ENCODE results near the gene CSTF2T.
"Not testable (repeated sequence)": the region's sequence is repeated elsewhere in the genome, so short reads cannot be mapped to it uniquely, and the experiment has no call there.

CSTF2T gene

DNA sequence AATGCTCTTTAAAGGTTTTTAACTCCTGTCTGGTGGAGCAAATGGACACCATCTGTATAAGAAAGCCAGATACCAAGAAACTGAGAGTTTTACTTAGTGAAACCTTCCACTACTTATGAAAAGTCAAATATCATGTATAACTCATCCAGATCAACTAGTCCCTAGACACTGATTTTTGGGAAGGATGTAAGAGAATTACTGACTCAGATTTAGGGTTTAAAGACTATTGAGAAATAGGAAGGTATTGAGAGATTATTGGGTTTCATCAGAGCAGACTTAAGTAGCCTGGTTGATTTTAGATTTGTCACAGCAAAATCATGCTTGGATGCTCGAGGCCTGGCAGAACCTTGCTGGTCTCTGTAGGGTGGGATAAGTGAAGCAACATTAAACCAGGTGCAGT lies 3.1 kb downstream of the CSTF2T start:
- DNase-seq (ENCODE audit: low read depth): no peak

DNA sequence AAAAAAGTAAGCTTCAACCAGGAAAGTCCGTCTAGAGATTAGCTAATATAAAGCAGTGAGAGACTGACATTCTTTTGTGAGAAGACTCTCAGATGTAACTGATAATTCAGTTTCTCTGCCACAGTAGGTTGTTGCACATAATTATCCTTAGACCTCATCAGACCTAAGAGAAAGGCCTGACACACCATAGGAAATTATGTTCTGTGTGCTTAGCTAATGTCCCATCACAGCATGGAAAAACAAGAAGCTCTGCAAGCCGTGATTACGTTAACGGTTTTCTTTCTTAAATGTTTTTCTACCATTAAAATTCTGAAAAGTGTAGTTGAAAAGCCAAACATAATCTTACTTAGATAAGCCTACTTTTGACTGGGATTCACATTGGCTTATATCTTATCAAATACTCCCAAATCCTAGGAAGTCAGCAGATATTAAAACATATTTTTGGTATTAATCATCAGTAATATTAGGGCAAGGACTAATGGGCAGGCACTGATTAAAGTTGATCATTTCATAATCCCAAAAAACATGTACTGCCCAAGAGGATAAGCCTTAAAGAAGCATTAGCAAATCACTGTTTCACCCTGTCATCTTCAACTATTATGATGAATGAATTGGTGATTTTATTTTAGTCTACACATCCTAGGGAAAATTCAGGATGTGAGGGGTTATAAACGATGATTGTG lies 5.2 kb downstream of the CSTF2T start:
- no peak for DNase-seq (ENCODE audit: low read depth)

DNA sequence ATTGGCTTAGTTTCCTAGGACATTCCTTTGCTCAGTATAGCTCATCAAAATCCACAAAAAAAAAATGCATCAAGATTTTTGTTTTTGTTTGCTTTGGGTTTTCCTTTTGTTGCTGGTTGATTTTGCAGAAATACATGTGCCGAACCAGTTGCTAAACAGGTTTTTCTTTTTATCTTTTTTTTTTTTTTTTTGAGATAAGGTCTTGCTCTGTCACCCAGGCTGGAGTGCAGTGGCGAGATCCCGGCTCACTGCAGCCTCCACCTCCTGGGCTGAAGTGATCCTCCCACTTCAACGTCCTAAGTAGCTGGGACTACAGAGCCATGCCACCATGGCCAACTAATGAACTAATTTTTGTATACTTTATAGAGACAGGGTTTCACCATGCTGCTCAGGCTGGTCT lies 8.3 kb downstream of the CSTF2T start:
- no peak for DNase-seq (ENCODE audit: low read depth)

DNA sequence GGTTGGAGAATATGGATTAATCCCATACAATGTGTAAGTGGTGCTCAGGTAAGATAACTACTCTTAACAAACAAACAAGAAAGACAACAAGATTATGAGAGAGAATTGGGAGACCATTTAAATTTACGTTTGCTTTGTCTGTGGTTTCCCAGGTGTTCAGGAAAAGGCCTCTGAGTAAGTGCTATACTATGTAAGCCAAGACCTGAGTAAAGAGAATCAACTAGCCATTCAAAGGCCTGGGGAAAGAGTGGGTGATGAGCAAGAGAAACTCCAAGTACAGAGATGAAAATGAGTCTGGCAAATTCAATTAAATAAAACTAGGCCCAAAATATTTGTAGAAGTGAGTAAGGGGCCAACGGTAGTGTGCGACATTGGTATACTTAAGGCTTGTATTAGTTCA lies 9.9 kb downstream of the CSTF2T start:
- DNase-seq (ENCODE audit: low read depth): no peak

DNA sequence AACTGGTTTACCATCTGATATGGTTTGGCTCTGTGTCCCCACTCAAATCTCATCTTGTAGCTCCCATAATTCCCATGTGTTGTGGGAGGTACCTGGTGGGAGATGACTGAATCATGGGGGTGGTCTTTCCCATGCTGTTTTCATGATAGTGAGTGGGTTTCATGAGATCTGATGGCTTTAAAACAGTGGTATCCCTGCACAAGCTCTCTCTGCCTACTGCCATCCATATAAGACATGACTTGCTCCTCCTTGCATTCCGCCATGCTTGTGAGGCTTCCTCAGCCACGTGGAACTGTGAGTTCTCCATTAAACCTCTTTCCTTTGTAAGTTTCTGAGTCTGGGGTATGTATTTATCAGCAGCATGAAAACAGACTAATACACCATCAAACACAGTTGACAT lies 10.6 kb downstream of the CSTF2T start:
- DNase-seq (ENCODE audit: low read depth): not testable (repeated sequence)

GRCh38 chr10:51687296-51687695 lies 12.1 kb downstream of the CSTF2T start:
- DNase-seq (ENCODE audit: low read depth): no peak

DNA sequence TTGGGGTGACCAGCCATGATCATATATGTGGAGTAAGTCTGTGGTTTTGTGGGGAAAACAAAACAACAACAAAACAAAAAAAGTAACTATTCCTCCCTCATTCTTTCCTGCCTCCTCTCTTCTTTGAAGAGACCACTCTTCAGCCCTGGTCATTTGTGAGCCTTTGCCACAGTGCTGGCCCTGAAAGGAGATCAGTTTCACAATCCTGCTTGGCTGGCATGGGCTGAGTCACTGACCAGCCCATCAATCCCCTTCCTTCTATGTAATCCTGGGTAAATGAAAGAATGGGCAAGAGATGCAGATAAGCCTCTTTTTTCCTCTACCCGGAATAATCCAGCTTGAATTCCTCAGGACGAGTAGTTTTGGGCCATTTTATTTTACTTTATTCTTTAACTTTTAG lies 13.6 kb downstream of the CSTF2T start:
- DNase-seq (ENCODE audit: low read depth): no peak

DNA sequence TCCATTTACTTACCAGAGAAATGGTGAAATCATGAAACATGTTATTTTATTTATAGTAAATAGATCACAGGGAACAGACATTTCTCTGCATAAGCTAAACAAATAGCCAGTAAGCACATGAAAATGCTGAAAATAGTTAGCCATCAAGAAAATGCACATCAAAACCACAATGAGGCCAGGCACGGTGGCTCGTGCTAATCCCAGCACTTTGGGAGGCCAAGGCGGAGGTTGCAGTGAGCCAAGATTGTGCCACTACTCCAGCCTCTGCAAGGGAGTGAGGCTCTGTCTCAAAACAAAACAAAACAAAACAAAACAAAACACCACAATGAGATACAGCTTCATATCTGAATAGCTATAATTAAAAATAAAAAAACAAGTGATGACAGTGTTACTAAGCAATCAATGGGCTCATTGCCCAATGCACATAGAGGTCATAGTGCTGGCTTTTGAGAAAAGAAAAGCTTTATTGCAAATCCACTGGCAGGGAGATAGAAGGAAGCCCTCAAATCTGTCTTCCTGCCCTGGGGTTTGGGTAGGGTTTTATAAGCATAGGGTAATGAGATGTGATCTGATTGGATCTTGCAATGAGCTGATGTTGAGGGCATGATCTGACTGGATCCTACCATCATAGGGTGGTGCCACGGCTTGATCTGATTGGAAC lies 16.2 kb downstream of the CSTF2T start:
- DNase-seq (ENCODE audit: low read depth): no peak

DNA sequence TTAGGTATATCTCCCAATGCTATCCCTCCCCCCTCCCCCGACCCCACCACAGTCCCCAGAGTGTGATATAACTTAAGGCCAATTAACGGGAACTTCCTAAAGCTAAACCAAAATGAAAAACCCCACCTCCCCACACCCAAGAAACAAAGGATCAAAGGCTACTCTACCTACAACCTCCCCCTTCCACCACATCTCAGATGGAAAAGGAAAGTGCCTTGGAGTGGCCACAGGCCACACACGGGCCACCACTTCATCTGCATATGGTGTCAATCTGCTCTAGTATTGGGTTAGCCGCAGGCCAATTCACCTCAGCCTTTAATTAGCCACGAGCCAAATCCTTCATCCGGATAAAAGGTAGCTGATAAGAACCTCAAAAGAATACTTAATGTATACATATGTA lies 19.6 kb downstream of the CSTF2T start:
- DNase-seq (ENCODE audit: low read depth): no peak

- no peak for DNase-seq (ENCODE audit: low read depth)
Observed at GRCh38 chr10:51675088-51675487, 24.3 kb downstream of the CSTF2T start.

GRCh38 chr10:51672039-51672535 lies 27.3 kb downstream of the CSTF2T start:
- no peak for DNase-seq (ENCODE audit: low read depth)

- no peak for DNase-seq (ENCODE audit: low read depth)
Observed at GRCh38 chr10:51669041-51669440, 30.4 kb downstream of the CSTF2T start.

- DNase-seq (ENCODE audit: low read depth): no peak
Observed at GRCh38 chr10:51668336-51668689, 31.1 kb downstream of the CSTF2T start.

- DNase-seq (ENCODE audit: low read depth): no peak
Observed at GRCh38 chr10:51667678-51668335, 31.6 kb downstream of the CSTF2T start.

- DNase-seq (ENCODE audit: low read depth): no peak
Observed at GRCh38 chr10:51666456-51666855, 32.9 kb downstream of the CSTF2T start.

DNA sequence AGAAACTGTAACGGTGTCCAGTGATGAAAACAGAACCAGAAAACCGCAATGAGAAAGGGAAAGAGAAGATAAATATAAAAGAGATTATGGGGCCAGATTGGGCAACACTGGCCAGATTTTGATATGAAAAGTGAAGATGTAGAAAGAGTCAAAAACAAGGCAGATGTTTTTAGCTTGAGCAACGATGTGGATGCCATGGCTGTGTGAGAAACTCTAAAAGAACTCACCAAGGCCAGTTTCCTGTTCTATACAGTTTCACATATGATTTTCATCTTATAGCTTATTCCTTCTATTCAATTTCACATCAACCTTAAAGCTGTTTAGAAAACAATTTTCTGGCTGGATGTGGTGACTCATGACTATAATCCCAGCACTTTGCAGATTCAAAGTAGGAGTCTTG lies 36.3 kb downstream of the CSTF2T start:
- no peak for DNase-seq (ENCODE audit: low read depth)

DNA sequence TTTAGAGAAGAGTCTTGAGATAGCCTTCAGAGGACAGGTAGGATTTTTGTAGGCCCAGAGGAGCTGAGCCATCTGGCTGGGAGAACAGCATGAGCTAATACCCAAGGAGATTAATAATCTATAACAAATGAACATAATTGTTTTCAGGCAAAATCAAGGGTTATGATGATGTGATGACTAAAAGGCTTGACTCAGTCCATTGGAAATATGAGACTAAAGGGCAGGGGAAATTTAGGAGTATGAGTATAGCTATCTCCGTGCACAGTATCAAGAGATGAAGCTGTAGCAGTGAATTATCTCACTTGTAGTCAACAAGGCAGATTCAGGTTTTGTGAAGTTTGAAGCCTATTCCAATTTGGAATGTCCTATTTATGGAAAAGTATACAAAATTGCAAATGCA lies 40.1 kb downstream of the CSTF2T start:
- no peak for DNase-seq (ENCODE audit: low read depth)

GRCh38 chr10:51658000-51658399 lies 41.4 kb downstream of the CSTF2T start:
- no peak for DNase-seq (ENCODE audit: low read depth)

- DNase-seq (ENCODE audit: low read depth): no peak
Observed at GRCh38 chr10:51656503-51656902, 42.9 kb downstream of the CSTF2T start.

DNA sequence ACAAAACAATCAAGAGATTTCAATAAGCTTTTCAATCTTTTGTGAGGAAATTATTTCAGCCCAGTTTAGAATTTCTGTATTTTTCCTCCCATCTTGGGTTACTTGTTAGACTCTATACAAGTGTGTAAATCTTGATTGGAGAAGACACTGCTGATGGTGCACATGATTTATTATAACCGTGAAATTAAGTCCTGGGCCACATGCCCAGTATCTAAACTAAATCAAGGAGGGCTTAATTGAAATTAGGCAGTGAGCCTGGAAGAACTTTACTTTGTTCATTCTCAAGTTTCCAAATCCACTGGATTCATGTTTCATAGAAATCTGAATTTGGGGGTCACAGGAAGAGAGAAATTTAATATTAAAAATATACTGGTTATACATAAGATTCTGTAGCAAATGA lies 44.5 kb downstream of the CSTF2T start:
- no peak for DNase-seq (ENCODE audit: low read depth)

DNA sequence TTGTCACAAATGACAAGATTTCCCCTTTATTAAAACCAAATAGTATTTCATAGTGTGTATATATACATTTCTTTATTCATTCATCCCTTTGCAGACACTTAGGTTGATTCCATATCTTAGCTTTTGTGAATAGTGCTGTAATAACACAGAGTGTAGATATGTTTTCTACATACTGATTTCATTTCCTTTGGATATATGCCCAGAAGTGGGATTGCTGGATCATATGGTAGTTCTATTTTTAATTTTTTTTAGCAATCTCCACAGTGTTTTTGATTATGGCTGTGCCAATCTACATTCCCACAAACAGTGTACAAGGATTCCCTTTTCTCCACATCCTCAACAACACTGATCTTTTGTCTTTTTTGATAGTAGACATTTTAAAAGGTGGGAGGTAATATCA lies 46.4 kb downstream of the CSTF2T start:
- no peak for DNase-seq (ENCODE audit: low read depth)

DNA sequence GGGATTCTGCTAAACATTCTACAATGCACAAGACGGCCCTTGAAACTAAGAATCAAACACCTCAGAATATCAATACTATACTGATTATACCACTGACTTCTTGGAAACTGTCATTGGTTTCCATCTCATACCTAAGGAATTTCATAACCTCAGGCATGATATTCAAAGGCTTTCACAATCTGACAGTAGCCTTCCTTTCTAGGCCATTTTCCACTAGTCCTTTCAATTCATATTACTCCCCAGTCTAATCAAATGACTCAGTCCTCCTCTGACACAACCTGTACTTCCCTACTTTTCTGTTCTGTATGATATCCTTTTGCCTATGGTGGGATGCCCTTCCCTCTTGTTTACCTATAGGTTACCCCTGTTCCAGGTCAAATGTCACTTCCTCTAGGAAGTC lies 48.3 kb downstream of the CSTF2T start:
- DNase-seq (ENCODE audit: low read depth): no peak

- DNase-seq (ENCODE audit: low read depth): no peak
Observed at GRCh38 chr10:51649064-51649463, 50.3 kb downstream of the CSTF2T start.
